ENCODE measurements around the gene CD83.

Gene CD83

GRCh38 chr6:14128012-14128411 lies 10.4 kb downstream of the CD83 start:
- H3K14ac ChIP-seq (ENCODE audit: low read length) = no peak overlapping the region

GRCh38 chr6:14128746-14129145 lies 11.2 kb downstream of the CD83 start:
- no peak overlapping the region for H3K4me2 ChIP-seq (ENCODE audit: low read length)
- no peaks in the 10 kb centered on the region for H3K79me1 ChIP-seq (ENCODE audit: low read length)
- H2BK12ac ChIP-seq (ENCODE audit: low read length) = no peak overlapping the region
- no peak overlapping the region for H3K14ac ChIP-seq (ENCODE audit: low read length)
- no peak overlapping the region for H3K4me3 ChIP-seq (ENCODE audit: low read depth, low read length)
- H3K18ac ChIP-seq (ENCODE audit: low read length) = no peak overlapping the region
- no CpG with 5 or more reads among the region's 4 CpGs for WGBS (ENCODE audit: extremely low coverage, insufficient coverage, insufficient read length)
- no peak overlapping the region for H3K23ac ChIP-seq (ENCODE audit: low read length)
- no peaks in the 10 kb centered on the region for H3K9me3 ChIP-seq (ENCODE audit: insufficient read depth, low read depth, low read length)
- H3K36me3 ChIP-seq (ENCODE audit: control insufficient read depth in 1 of 2, insufficient read depth in 2 of 2, low read length in 2 of 2) = no peaks in the 10 kb centered on the region
- DNase-seq = no peak
- no peak overlapping the region for H2BK120ac ChIP-seq (ENCODE audit: insufficient read depth, low read length, poor library complexity)
- no peak overlapping the region for H3K27ac ChIP-seq (ENCODE audit: low read depth, low read length)
- no peak overlapping the region for H4K12ac ChIP-seq (ENCODE audit: low read depth, low read length)
- H4K8ac ChIP-seq (ENCODE audit: low read depth, low read length) = no peak overlapping the region
- no peak overlapping the region for H3K9ac ChIP-seq (ENCODE audit: low read length)
- H3K4me1 ChIP-seq (ENCODE audit: control insufficient read depth in 1 of 2, insufficient read depth in 2 of 2, low read length in 2 of 2) = no peaks in the 10 kb centered on the region
- no peak overlapping the region for H2AK5ac ChIP-seq (ENCODE audit: low read length)
- no peak overlapping the region for H2BK5ac ChIP-seq (ENCODE audit: low read depth, low read length, poor library complexity)
- H3K27me3 ChIP-seq (ENCODE audit: insufficient read depth, low read length) = no peaks in the 10 kb centered on the region
- H2AFZ ChIP-seq (ENCODE audit: insufficient read depth, low read length, poor library complexity) = no peak overlapping the region
- no peak overlapping the region for H4K91ac ChIP-seq (ENCODE audit: low read depth, low read length)
- no peaks in the 10 kb centered on the region for H3K79me2 ChIP-seq (ENCODE audit: control insufficient read depth, insufficient read depth, low read length, poor library complexity)
- no peak overlapping the region for H3K4ac ChIP-seq (ENCODE audit: low read depth, low read length)

More at GRCh38 chr6:14128012-14128411, 10.4 kb downstream of the CD83 start:
- Histone ChIP-seq H2AFZ (ENCODE audit: insufficient read depth, low read length, poor library complexity) (no peak overlapping the region), H2BK120ac (ENCODE audit: insufficient read depth, low read length, poor library complexity) (no peak overlapping the region), H4K12ac (ENCODE audit: low read depth, low read length) (no peak overlapping the region), H4K8ac (ENCODE audit: low read depth, low read length) (no peak overlapping the region), H3K27ac (ENCODE audit: low read depth, low read length) (no peak overlapping the region), H3K9ac (ENCODE audit: low read length) (no peak overlapping the region), H3K79me1 (ENCODE audit: low read length) (no peaks in the 10 kb centered on the region), H3K9me3 (ENCODE audit: insufficient read depth, low read depth, low read length) (no peaks in the 10 kb centered on the region), H3K4me1 (ENCODE audit: control insufficient read depth in 1 of 2, insufficient read depth in 2 of 2, low read length in 2 of 2) (no peaks in the 10 kb centered on the region), H2BK5ac (ENCODE audit: low read depth, low read length, poor library complexity) (no peak overlapping the region), H3K23ac (ENCODE audit: low read length) (no peak overlapping the region), H2BK12ac (ENCODE audit: low read length) (no peak overlapping the region), H3K79me2 (ENCODE audit: control insufficient read depth, insufficient read depth, low read length, poor library complexity) (no peaks in the 10 kb centered on the region), H3K27me3 (ENCODE audit: insufficient read depth, low read length) (no peaks in the 10 kb centered on the region), H3K36me3 (ENCODE audit: control insufficient read depth in 1 of 2, insufficient read depth in 2 of 2, low read length in 2 of 2) (no peaks in the 10 kb centered on the region), H3K4me3 (ENCODE audit: low read depth, low read length) (no peak overlapping the region), H3K4me2 (ENCODE audit: low read length) (no peak overlapping the region), H3K4ac (ENCODE audit: low read depth, low read length) (no peak overlapping the region), H2AK5ac (ENCODE audit: low read length) (no peak overlapping the region), H4K91ac (ENCODE audit: low read depth, low read length) (no peak overlapping the region), H3K18ac (ENCODE audit: low read length) (no peak overlapping the region)
- no CpG with 5 or more reads among the region's 4 CpGs for WGBS (ENCODE audit: extremely low coverage, insufficient coverage, insufficient read length)
- no peak for DNase-seq

GRCh38 chr6:14129575-14129974 lies 12.0 kb downstream of the CD83 start:
- Histone ChIP-seq H3K9ac (ENCODE audit: low read length) (no peak overlapping the region), H3K14ac (ENCODE audit: low read length) (no peak overlapping the region), H3K27ac (ENCODE audit: low read depth, low read length) (no peak overlapping the region), H3K18ac (ENCODE audit: low read length) (no peak overlapping the region), H3K4me2 (ENCODE audit: low read length) (no peak overlapping the region), H3K4ac (ENCODE audit: low read depth, low read length) (no peak overlapping the region), H3K23ac (ENCODE audit: low read length) (no peak overlapping the region), H2BK120ac (ENCODE audit: insufficient read depth, low read length, poor library complexity) (no peak overlapping the region), H3K79me2 (ENCODE audit: control insufficient read depth, insufficient read depth, low read length, poor library complexity) (no peaks in the 10 kb centered on the region), H3K4me3 (ENCODE audit: low read depth, low read length) (no peak overlapping the region), H3K4me1 (ENCODE audit: control insufficient read depth in 1 of 2, insufficient read depth in 2 of 2, low read length in 2 of 2) (no peaks in the 10 kb centered on the region), H3K79me1 (ENCODE audit: low read length) (no peaks in the 10 kb centered on the region), H4K91ac (ENCODE audit: low read depth, low read length) (no peak overlapping the region), H2BK12ac (ENCODE audit: low read length) (no peak overlapping the region), H4K8ac (ENCODE audit: low read depth, low read length) (no peak overlapping the region), H4K12ac (ENCODE audit: low read depth, low read length) (no peak overlapping the region), H3K27me3 (ENCODE audit: insufficient read depth, low read length) (no peaks in the 10 kb centered on the region), H2AK5ac (ENCODE audit: low read length) (no peak overlapping the region), H3K36me3 (ENCODE audit: control insufficient read depth in 1 of 2, insufficient read depth in 2 of 2, low read length in 2 of 2) (no peaks in the 10 kb centered on the region), H3K9me3 (ENCODE audit: insufficient read depth, low read depth, low read length) (peaks cover 2% of the 10 kb centered on the region), H2AFZ (ENCODE audit: insufficient read depth, low read length, poor library complexity) (no peak overlapping the region), H2BK5ac (ENCODE audit: low read depth, low read length, poor library complexity) (no peak overlapping the region)
- WGBS (ENCODE audit: extremely low coverage, insufficient coverage, insufficient read length) = no CpG with 5 or more reads among the region's 7 CpGs
- DNase-seq = no peak

GRCh38 chr6:14130435-14131075 lies 13.0 kb downstream of the CD83 start:
- Histone ChIP-seq H3K79me1 (ENCODE audit: low read length) (no peaks in the 10 kb centered on the region), H3K9ac (ENCODE audit: low read length) (no peak overlapping the region), H3K27me3 (ENCODE audit: insufficient read depth, low read length) (no peaks in the 10 kb centered on the region), H3K23ac (ENCODE audit: low read length) (no peak overlapping the region), H3K18ac (ENCODE audit: low read length) (no peak overlapping the region), H2AK5ac (ENCODE audit: low read length) (no peak overlapping the region), H3K4me1 (ENCODE audit: control insufficient read depth in 1 of 2, insufficient read depth in 2 of 2, low read length in 2 of 2) (no peaks in the 10 kb centered on the region), H2AFZ (ENCODE audit: insufficient read depth, low read length, poor library complexity) (no peak overlapping the region), H4K91ac (ENCODE audit: low read depth, low read length) (no peak overlapping the region), H3K27ac (ENCODE audit: low read depth, low read length) (no peak overlapping the region), H3K14ac (ENCODE audit: low read length) (no peak overlapping the region), H3K9me3 (ENCODE audit: insufficient read depth, low read depth, low read length) (peaks cover 2% of the 10 kb centered on the region), H2BK120ac (ENCODE audit: insufficient read depth, low read length, poor library complexity) (no peak overlapping the region), H4K12ac (ENCODE audit: low read depth, low read length) (no peak overlapping the region), H4K8ac (ENCODE audit: low read depth, low read length) (no peak overlapping the region), H3K79me2 (ENCODE audit: control insufficient read depth, insufficient read depth, low read length, poor library complexity) (no peaks in the 10 kb centered on the region), H3K36me3 (ENCODE audit: control insufficient read depth in 1 of 2, insufficient read depth in 2 of 2, low read length in 2 of 2) (no peaks in the 10 kb centered on the region), H3K4ac (ENCODE audit: low read depth, low read length) (no peak overlapping the region), H2BK5ac (ENCODE audit: low read depth, low read length, poor library complexity) (no peak overlapping the region), H2BK12ac (ENCODE audit: low read length) (no peak overlapping the region), H3K4me2 (ENCODE audit: low read length) (no peak overlapping the region), H3K4me3 (ENCODE audit: low read depth, low read length) (no peak overlapping the region)
- WGBS (ENCODE audit: extremely low coverage, insufficient coverage, insufficient read length) = no CpG with 5 or more reads among the region's 15 CpGs
- peak; percentile 59 to 65 for DNase-seq

Data from trophoblast cell (in vitro differentiated cells and primary cell).